ENCODE measurements around the gene SEC31A.

Gene SEC31A

DNA sequence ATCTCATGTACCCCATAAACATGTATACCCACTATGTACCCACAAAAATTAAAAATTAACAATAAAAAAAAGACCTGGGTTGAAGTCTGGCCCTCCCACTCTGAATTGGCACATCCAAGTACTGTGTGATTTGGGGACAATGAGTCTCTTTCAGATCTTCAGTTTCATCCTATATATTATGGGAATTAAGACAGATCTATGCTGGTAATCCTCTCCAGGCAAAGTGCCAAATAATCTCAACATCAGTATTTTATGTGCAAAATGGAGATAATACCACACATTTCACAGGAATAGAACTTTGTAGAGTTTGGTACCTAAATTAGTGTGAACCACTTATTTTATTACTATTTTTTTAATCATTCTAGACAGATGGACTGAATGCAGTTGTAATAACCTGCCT lies 81.3 kb downstream of the SEC31A start:
- TF ChIP-seq, protein P1, sequence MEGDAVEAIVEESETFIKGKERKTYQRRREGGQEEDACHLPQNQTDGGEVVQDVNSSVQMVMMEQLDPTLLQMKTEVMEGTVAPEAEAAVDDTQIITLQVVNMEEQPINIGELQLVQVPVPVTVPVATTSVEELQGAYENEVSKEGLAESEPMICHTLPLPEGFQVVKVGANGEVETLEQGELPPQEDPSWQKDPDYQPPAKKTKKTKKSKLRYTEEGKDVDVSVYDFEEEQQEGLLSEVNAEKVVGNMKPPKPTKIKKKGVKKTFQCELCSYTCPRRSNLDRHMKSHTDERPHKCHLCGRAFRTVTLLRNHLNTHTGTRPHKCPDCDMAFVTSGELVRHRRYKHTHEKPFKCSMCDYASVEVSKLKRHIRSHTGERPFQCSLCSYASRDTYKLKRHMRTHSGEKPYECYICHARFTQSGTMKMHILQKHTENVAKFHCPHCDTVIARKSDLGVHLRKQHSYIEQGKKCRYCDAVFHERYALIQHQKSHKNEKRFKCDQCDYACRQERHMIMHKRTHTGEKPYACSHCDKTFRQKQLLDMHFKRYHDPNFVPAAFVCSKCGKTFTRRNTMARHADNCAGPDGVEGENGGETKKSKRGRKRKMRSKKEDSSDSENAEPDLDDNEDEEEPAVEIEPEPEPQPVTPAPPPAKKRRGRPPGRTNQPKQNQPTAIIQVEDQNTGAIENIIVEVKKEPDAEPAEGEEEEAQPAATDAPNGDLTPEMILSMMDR (IDR thresholded peaks at IDR 0.05; ENCODE audit: borderline replicate concordance, control extremely low read depth, extremely low read depth, insufficient read depth, missing control alignments) = no peak
- in situ Hi-C loops (cut with MboI; ENCODE audit: low sequenced_read_pairs, unreplicated experiment) = no loop called here
- no peak for DNase-seq (ENCODE audit: low spot score)

DNA sequence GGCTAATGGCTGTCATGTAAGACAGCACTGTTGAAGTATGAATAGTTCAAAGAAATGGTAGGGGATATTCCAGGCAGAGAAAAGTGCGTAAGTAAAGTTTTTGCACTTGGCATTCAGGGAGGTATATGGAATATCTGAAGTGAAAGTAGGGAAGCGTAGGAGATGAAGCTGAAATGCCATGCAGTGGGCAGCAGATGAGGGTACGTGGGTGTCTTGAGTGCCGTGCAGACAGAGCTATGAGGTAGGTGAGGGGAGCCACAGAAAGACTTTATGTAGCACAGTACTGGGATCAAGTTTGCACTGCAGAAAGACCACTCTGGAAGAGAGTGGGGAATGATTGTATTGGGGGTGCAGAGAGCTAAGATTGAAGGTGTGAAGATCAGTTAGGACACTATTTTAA lies 87.2 kb downstream of the SEC31A start:
- in situ Hi-C loops (cut with MboI; ENCODE audit: low sequenced_read_pairs, unreplicated experiment) = no loop called here
- TF ChIP-seq, protein P1 (IDR thresholded peaks at IDR 0.05; ENCODE audit: borderline replicate concordance, control extremely low read depth, extremely low read depth, insufficient read depth, missing control alignments) = no peak
- no peak for DNase-seq (ENCODE audit: low spot score)

DNA sequence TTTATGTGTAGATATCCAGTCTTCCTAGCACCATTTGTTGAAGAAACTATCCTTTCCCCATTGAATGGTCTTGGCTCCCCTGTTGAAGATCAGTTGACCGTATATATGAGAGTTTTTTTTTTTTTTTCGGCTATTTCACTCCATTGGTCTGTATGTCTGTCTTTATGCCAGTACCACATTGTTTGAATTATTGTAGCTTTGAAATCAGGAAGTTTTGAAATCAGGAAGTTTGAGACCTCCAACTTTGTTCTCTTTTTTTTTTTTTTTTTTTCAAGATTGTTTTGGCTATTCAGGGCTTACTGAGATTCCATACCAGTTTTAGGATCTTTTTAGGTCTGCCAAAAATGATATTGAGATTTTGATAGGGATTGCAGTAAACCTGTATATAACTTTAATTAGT lies 88.0 kb downstream of the SEC31A start:
- in situ Hi-C loops (cut with MboI; ENCODE audit: low sequenced_read_pairs, unreplicated experiment) = no loop called here
- DNase-seq (ENCODE audit: low spot score) = no peak
- TF ChIP-seq, protein P1 (IDR thresholded peaks at IDR 0.05; ENCODE audit: borderline replicate concordance, control extremely low read depth, extremely low read depth, insufficient read depth, missing control alignments) = no peak

DNA sequence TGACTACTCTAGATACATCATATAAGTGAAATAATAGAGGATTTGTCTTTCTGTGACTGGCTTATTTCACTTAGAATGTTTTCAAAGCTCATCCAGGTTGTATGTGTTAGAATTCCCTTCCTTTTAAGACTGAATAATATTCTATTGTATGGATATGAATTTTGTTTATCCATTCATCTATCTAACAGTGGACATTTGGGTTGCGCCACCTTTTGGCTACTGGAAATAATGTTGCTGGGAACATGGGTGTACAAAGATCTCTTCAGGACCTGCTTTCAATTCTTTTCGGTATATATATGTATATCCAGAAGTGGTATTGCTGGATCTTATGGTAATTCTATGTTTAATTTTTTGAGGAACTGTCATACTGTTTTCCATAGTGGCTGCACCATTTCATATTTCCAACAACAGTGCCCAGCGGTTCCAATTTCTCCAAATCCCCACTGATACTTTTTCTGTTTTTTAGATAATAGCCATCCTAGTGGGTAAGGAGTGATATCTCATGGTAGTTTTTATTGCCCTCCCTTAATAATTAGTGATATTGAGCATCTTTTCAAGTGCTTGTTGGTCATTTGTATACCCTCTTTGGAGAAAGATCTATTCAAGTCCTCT lies 88.9 kb downstream of the SEC31A start:
- DNase-seq (ENCODE audit: low spot score) = no peak
- TF ChIP-seq, protein P1 (IDR thresholded peaks at IDR 0.05; ENCODE audit: borderline replicate concordance, control extremely low read depth, extremely low read depth, insufficient read depth, missing control alignments) = peak; percentile 40
- in situ Hi-C loops (cut with MboI; ENCODE audit: low sequenced_read_pairs, unreplicated experiment) = no loop called here

DNA sequence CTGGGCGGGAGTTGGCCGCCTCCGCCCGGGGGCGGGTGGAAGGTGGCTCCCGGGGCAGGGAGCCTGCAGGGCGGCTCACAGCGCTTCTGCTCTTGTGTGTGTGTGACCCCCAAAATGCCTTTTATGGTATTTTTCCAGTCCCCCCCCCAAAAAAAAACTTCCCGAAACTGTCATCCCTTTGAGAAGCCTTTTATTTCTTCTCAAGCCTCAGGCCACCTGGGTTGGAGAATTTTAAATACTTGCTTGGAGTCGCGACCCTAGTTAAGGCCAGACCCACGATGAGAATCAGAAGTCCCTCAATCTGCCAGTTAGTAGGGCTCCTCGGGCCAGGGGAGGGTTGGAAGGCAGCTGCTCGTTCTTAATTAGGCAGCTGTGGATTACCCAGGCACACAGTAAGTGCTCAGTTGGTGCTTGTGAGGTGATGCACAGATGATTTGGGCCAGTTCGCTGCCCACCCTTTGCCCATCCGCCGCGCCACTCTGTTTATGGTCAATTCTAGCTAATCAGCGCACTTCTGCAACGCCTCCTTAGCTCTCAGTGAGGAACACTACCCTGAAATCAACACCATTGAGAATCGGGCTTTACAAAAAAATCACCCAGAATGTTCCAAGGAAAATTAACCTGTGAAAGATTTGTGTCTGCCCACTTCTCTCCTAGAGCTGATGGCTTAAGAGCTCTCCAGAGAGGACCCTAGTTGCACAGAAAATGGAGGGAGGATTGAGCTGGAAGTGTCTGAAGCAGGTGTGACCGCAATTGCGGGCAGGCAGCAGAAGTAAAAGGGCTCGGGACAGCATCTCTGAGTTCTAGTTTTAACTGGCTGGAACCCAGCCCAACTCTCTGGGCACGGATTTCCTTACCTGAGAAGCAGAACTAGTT lies 91.7 kb downstream of the SEC31A start:
- TF ChIP-seq, protein P1 (IDR thresholded peaks at IDR 0.05; ENCODE audit: borderline replicate concordance, control extremely low read depth, extremely low read depth, insufficient read depth, missing control alignments) = no peak
- in situ Hi-C loops (cut with MboI; ENCODE audit: low sequenced_read_pairs, unreplicated experiment) = no loop called here
- peak; percentile 37 for DNase-seq (ENCODE audit: low spot score)

DNA sequence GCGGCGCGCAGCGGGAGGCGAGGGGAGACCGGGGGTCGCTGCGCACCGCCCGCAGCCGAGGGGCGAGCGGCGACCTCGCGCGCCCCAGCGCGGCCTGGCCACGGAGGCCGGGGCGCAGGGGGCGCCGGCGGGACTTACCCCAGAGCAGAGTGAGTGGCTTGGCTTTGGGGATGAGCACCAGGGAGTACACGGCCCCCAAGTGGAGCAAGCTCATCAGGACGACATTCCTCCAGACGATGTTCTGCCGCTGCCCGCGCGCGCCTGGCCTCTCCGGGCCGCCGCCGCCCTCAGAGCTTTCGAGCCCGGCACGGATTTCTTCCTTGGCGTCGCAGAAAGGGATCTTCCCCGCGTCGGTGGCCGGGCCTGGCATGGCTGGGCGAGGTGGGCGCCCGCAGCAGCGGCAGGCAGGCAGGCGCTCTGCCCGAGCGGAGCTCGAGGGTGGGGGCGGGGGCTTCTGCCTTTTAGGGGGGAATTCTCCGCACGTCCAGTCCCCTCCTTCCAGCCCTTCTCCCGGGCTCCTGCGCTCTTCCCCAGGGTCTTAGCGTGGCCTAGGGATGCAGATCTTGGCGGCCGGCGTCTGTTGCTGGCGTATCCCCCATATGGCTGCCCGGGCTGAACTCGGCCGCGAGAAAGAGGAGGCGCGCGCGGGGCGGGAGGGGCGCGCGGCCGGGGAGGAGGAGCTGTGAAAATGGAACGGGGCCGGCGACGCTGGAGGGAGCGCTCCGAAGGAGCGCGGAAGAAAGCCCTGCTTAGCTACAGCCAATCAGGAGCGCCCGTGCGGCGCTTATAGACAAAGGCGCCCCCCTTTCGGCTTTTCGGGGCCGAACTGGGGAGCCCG lies 92.6 kb downstream of the SEC31A start, which contains the start of gene SCD5:
TSS of gene SCD5 (minus strand) at position 629 of the 838 bp plus-strand sequence. CDS start at position 370, 259 bp downstream.
- DNase-seq (ENCODE audit: low spot score) = peak; percentile 91
- TF ChIP-seq, protein P1 (IDR thresholded peaks at IDR 0.05; ENCODE audit: borderline replicate concordance, control extremely low read depth, extremely low read depth, insufficient read depth, missing control alignments) = no peak
- in situ Hi-C loops (cut with MboI; ENCODE audit: low sequenced_read_pairs, unreplicated experiment) = no loop called here
